GM18505 (cell line): ENCODE results near the gene GPRC5A.

Source experiments
- ATAC-seq: cut with Tn5 transposase; IDR thresholded peaks from one replicate; pipeline ENCODE4 v1.9.1; 2021; ENCODE audit not compliant: unreplicated experiment
- POLR2A ChIP-seq: IDR thresholded peaks from 4 replicates; pipeline ENCODE4 v1.6.1; 2011; ENCODE audit warnings: borderline replicate concordance; ENCODE audit not compliant: insufficient read depth, insufficient read length; ENCODE audit errors: extremely low read depth

GPRC5A gene

GRCh38 chr12:12908711-12909110 is 17.3 kb downstream of the GPRC5A start:
- no peak for TF ChIP-seq POLR2A
- no peak for ATAC-seq

GRCh38 chr12:12909228-12909994 is 18.0 kb downstream of the GPRC5A start:
- TF ChIP-seq POLR2A, result no peak
- no peak for ATAC-seq

- TF ChIP-seq POLR2A, result no peak
- ATAC-seq, result no peak
These were observed 18.6 kb downstream of the GPRC5A start for GRCh38 chr12:12909995-12910420.

- no peak for TF ChIP-seq POLR2A
- ATAC-seq, result no peak
These were observed 21.3 kb downstream of the GPRC5A start for GRCh38 chr12:12912711-12913110.

- ATAC-seq, result no peak
- TF ChIP-seq POLR2A, result no peak
These were observed 24.3 kb downstream of the GPRC5A start for GRCh38 chr12:12915656-12916055.

GRCh38 chr12:12916135-12916944 is 25.0 kb downstream of the GPRC5A start:
- no peak for TF ChIP-seq POLR2A
- ATAC-seq, result no peak

GRCh38 chr12:12917517-12917916 is 26.2 kb downstream of the GPRC5A start:
- TF ChIP-seq POLR2A, result no peak
- ATAC-seq, result no peak

GRCh38 chr12:12918781-12919389 is 27.5 kb downstream of the GPRC5A start:
- no peak for ATAC-seq
- no peak for TF ChIP-seq POLR2A

GRCh38 chr12:12919666-12920435 is 28.5 kb downstream of the GPRC5A start:
- no peak for ATAC-seq
- TF ChIP-seq POLR2A, result no peak

- TF ChIP-seq POLR2A, result no peak
- ATAC-seq, result no peak
These were observed 30.8 kb downstream of the GPRC5A start for GRCh38 chr12:12922191-12922616.

GRCh38 chr12:12922978-12923377 is 31.6 kb downstream of the GPRC5A start:
- ATAC-seq, result no peak
- TF ChIP-seq POLR2A, result no peak

GRCh38 chr12:12924169-12924568 is 32.8 kb downstream of the GPRC5A start:
- TF ChIP-seq POLR2A, result no peak
- no peak for ATAC-seq

GRCh38 chr12:12925388-12925787 is 34.0 kb downstream of the GPRC5A start:
- TF ChIP-seq POLR2A, result no peak
- ATAC-seq, result no peak

GRCh38 chr12:12926571-12927071 is 35.3 kb downstream of the GPRC5A start:
- no peak for ATAC-seq

More at GRCh38 chr12:12926571-12927071, 35.3 kb downstream of the GPRC5A start:
- TF ChIP-seq POLR2A, result no peak
